Astrocyte of the hippocampus (primary cell): Measurements from ENCODE around the gene KCTD17.

Experiments
- DNase-seq: peaks from one replicate; pipeline ENCODE4 v3.0.0; 2011; ENCODE audit warnings: low read depth, low spot score

The KCTD17 gene

GRCh38 chr22:37020192-37020479, 31.4 kb upstream of the KCTD17 start:
- DNase-seq, result peak; percentile 59

- DNase-seq, result no peak
These were observed 30.5 kb upstream of the KCTD17 start for GRCh38 chr22:37021041-37021440.

DNA sequence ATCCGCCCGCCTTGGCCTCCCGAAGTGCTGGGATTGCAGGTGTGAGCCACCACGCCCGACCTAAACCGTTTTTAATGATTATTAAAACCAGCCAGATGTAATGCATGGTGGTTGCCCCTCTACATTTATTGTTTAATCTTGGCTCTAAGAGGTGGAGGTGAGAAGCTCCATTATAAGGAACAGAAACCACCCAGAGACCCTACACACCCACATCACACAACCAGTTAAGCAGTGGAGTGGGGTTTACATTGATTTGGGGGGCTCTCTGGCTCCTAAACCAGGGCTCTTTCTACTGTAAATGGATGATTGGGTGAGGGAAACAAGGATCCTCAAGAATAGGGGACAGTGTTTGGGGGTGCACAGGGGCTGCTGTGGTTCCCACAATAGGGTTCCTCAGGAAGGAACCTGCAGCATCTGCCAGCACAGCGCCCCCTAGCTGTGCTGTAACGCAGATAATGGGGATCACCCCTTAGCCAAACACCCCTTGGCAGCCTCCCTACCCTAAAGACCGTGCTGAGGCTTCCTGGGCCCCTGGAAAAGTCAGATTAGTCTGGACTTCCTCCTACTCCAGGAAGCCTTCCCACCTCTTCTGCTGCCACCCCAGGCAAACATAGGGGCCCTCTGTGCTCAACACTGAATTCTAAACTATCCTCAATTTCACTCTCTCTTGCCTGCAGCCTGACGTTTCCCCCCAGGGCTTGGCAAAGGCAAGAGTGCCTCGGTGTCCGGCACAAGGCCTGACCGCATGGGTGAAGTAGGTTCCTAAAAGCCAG, 29.6 kb upstream of the KCTD17 start:
- peak; percentile 51 for DNase-seq

DNA sequence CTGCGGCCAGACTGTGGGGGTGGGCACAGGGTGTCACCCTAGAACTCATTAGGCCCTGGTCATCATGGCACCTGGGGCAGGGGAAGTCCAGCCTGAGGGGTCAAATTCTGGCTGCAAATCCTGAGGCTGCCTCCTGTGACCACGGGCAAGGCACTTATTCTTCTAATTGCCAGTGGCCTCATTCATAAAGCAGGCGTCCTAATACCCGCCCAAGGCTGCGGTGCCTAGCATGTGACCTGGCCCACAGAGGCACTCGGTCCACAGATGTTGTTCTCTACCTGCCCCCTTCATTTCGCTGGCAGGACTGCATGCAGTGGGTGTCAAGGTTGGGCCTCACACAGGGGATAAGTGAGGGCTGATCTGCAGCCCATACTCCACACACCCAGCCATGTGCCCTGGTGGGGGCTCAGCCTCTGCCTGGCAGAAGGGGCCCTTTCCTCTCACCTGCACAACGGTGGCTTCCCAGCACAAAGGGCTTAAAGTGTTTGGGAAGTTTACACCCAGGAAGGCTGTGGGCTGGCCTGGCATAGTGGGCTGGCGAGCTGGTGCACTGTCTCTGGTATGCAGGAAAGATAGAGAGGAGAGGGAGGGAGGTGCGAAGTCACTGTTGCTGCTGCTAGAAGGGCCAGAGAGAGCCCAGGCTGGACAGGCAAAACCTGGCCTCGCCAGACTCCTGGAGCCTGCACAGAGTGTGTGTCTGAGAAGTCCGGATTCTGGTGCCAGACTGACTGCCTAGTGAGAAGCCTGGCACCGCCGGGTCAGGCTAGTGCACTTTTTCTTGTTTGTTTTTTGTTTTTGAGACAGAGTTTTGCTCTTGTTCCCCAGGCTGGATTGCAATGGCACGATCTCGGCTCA, 28.8 kb upstream of the KCTD17 start:
- DNase-seq, result peak; percentile 16

DNA sequence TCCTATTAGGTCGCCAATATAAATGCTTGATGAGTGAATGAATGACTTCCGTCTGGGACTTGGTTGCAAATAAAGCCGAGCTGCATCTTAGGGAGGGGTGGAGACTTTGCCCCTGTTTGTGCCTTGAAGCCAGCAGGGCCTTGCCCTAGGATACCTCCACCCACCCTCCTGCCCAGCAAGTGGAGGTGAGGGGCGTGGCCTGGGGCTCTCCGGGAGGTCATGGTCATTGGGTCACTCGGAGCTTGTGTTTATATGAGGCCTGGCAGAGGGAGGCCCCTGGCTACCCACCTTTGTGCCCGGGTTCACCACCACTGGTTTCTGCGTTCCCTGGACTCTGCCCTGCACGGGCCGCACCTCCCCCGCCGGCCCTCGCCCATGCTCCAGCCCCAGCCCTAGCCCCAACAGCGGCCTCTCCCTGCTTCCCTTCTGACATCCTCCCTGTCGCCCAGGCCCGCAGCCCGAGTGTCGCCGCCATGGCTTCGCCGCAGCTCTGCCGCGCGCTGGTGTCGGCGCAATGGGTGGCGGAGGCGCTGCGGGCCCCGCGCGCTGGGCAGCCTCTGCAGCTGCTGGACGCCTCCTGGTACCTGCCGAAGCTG, 27.7 kb upstream of the KCTD17 start:
- DNase-seq, result no peak

- no peak for DNase-seq
These were observed 27.0 kb upstream of the KCTD17 start for GRCh38 chr22:37024339-37025157.

DNA sequence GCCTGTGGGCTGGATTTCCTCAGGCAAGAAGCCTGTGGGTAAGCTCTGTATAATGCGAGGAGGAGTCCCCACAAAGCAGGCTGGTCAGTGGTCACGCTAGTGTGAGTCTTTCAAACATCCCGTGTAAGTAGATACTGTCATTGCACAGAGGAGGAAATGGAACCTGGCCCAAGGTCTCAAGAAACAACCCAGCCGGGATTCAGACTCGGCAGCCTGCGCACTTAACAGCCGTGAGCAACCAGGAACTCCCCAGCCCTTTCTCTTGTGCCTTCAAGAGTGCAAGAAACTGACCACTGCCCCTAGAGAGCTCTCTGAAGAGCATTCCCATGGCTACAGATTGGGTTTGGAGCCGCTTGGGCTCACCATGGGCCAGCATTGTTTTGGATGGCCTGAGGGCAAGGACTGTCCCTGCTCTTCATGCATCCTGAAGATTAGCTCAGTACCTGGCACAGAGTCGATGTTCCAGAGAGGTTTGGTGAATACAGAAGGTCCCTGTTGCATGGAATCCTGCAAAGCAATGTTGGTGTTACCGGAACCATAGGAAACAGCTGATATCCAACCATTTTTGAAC, 26.0 kb upstream of the KCTD17 start:
- no peak for DNase-seq

- DNase-seq, result no peak
These were observed 25.2 kb upstream of the KCTD17 start for GRCh38 chr22:37026325-37026724.

DNA sequence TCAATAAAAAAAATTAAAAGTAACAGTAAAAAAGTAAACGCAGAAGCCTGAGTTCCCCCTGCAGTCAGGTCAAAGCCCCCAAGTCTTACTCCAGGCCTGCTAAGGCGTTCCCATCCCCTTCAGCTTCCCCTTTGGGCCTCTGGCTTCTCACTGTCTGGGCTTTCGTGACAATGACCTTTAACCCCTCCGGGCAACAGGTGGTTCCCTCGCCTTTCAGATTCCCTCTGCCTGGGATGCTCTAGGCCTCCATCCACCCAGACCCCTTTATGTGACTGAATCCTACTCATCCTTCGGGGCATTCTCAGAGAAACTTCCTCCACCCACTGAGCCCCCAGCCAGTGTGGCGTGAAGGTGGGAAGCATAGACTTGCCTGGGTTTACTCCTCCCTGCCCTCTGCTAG, 24.0 kb upstream of the KCTD17 start:
- no peak for DNase-seq

DNA sequence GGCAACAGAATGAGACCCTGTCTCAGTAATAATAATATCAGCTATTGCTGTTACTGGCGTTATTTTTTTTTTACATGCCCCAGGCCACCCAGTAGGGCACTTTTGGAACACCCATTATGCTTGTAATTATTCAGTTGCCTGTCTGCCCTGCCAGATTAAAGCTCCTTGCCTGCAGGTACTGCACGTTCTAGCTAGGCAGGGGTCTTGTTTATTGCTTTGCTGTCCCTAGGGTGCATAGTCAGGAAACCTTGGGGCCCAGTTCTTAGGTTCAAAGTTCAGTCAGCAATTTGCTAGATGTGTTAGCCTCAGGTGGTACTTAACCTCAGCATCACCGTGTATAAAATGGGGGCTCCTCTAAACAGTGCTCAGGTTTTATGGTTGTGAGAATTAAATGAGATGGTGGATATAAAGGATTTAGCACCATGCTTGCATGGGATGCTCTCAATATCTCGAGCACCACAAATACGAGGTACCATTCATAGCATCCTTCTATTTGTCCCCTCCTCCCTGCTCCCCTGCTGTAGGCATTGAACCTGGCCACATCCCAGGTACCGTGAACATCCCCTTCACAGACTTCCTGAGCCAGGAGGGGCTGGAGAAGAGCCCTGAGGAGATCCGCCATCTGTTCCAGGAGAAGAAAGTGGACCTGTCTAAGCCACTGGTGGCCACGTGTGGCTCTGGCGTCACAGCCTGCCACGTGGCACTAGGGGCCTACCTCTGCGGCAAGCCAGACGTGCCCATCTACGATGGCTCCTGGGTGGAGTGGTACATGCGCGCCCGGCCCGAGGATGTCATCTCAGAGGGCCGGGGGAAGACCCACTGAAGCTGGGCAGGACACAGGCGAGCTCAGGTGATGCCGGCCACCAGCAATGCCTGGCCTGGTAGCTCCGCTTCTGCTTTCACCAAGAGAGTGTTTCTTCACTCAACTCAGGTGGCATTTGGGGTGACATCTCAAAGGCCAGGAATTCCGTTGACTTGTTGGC, 22.6 kb upstream of the KCTD17 start:
- DNase-seq, result no peak

- DNase-seq, result no peak
These were observed 20.8 kb upstream of the KCTD17 start for GRCh38 chr22:37030560-37031281.

- DNase-seq, result no peak
These were observed 19.4 kb upstream of the KCTD17 start for GRCh38 chr22:37032134-37032534.

GRCh38 chr22:37032535-37033460, 18.7 kb upstream of the KCTD17 start:
- DNase-seq, result no peak

DNA sequence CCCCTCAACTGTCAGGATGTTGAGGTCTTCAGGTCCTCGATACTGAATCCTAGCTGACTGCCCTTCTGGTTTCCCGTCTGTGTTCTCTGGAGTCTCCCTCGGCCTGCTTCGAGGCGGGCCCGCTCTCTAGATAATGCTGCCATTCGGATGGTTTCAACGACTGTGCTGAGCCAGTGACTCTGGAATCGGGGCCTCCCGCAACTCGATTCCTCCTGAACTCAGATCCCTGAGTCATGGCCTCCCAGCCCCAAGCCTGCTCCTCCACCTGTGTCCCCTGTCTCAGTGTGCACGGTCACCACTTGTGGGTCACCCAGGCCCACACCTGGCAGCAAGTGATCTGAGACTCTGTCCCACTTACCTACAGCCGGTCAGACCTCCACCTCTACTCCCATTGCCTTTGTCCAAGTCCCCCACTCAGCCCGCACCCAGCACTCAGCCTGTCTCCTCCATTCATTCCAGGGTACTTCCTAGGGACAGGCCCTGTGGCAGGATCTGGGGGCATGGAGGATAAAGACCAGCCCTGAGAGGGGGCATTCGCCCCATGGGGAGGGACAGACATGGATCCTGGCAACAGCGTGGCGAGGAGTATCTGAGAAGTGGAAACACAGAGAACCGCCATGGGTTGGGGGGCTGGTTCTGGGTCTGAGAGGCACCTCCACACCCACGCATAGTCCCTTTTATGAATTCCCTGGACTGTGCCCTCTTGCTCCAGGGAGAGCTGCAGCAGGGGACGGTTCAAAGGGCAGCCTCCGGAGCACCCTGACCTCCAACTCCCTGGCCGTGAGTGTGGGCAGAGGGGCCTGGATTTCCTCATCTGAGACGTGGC, 17.7 kb upstream of the KCTD17 start:
- DNase-seq, result no peak

GRCh38 chr22:37036655-37037377, 14.7 kb upstream of the KCTD17 start:
- no peak for DNase-seq

- no peak for DNase-seq
These were observed 13.9 kb upstream of the KCTD17 start for GRCh38 chr22:37037669-37038068.

GRCh38 chr22:37039466-37039865, 12.1 kb upstream of the KCTD17 start:
- DNase-seq, result no peak
